NCI-H1092 treated with DMSO at 0.1 percent for 48 hours (cell line): Measurements from ENCODE around the gene CTNNA3.

Experiments
- DNase-seq: peaks from one replicate; lab custom pipeline; 2025; lab: John Stamatoyannopoulos, UW

Gene CTNNA3

GRCh38 chr10:66218289-66218688 lies 1477.7 kb downstream of the CTNNA3 start:
- no peak for DNase-seq

- DNase-seq, result no peak
These were observed 1480.1 kb downstream of the CTNNA3 start for GRCh38 chr10:66215920-66216319.

DNA sequence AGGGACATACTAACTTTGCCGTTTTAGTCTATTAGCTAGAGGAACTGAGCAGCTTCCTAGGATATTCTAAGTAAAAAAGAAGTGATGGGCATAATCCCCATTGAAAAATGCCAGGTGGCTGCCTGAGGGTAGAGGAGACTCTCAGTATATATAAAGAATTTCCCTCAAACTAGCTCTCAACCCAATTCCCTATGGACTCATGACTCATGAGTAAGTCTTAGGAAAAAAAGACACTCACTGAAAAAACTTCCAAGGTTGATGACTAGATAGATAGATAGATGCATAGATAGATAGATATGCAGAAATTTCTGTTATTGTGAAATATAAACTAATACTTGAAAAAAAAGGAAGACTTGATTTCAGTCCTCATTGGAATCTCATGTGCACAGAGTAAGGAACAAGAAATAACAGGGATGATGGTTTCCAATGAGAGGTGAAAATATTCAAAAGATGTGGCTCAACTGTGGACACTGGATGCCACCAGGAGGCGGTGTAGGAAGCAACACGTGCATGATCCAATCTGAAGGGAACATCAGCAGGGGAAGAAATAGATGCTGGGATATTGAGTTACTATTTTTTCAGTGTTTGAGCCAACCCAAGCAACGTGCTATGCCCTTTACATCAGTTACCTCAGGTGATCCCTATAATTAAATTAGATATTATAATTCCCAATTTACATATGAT lies 1481.1 kb downstream of the CTNNA3 start:
- DNase-seq, result no peak

DNA sequence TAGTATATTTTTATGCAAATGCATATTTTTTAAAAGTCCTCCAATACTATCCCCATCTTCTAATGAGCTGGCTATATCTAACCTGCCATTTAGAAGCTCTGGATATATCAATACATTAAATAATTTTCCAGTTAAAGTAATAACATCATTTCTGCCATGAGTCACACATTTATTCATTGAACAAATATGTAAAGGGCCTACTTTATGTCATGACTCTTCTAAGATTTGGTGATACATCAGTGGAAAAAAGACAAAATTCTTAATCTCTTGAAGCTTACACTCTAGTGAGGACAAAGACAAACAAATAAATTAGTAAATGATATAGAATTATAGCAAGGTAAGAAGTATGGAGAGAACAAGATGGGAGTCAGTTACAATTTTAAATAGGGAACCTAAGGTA lies 1487.0 kb downstream of the CTNNA3 start:
- DNase-seq, result no peak

DNA sequence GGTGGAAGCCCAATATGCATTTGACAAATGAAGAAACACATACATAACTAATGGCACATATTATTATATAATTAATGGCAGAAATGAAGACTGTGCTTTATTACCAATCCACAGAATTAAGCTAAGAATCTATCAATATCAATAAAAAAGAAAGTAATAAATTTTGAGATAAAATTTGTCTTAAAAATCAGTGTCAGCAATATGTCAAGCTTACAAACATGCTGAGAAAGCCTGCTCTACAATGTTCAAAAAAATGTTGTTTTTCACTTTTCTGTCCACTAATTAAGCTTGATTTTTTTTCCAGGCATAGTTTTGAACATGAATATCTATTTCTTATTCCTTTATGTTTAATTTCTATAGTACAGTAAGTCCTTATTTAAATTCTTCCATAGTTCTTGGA lies 1491.2 kb downstream of the CTNNA3 start:
- no peak for DNase-seq

GRCh38 chr10:66202101-66202500 lies 1493.9 kb downstream of the CTNNA3 start:
- no peak for DNase-seq

DNA sequence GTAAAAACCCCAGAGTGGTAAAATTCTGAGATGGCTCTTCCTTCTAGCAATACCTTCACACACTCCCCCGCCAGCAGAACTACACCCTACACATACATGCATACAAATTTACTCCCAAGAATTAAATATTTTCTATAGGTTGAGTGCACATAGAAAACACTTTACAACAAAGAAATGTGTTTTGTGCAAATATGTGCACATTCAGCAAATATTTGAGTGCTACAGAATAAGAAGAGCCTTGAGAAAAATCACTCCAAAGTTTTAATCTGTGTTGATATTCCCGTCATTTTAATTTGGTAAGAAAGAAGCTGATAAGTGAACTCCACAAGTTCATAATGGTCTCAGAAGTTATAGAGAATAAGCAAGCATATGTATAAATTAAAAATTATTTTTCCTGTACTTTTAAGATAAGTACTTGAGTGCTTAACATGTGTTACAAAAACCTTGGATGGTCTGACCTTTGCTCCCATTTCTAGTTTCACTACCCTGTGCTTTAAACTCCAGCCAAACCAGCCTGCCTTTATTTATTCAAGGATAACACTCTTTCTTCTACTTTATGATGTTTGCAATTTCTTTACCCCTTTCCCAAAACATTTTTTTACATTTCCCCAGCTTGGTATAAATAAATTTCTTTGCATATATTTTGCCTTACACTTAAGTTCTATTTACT lies 1503.7 kb downstream of the CTNNA3 start:
- DNase-seq, result no peak

DNA sequence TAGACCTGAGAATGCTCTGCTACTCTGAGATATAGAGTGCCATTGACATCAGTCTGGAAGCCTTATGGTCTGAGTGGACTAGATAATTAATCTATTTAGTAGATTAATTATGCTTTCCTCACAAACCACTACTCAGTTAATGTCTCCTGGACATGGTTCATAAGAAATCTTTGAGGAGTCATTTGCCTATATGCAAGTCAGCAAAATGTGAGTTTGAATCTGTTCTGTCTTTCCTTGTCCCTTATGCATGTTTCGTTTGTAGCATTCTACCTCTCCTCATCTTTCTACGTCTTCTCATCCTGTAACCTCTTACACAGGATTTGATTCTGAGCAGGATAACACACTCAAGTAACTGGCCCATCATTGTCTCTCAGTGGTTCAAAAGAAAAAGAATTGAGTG lies 1505.6 kb downstream of the CTNNA3 start:
- DNase-seq, result no peak

GRCh38 chr10:66189271-66189670 lies 1506.7 kb downstream of the CTNNA3 start:
- DNase-seq, result no peak

DNA sequence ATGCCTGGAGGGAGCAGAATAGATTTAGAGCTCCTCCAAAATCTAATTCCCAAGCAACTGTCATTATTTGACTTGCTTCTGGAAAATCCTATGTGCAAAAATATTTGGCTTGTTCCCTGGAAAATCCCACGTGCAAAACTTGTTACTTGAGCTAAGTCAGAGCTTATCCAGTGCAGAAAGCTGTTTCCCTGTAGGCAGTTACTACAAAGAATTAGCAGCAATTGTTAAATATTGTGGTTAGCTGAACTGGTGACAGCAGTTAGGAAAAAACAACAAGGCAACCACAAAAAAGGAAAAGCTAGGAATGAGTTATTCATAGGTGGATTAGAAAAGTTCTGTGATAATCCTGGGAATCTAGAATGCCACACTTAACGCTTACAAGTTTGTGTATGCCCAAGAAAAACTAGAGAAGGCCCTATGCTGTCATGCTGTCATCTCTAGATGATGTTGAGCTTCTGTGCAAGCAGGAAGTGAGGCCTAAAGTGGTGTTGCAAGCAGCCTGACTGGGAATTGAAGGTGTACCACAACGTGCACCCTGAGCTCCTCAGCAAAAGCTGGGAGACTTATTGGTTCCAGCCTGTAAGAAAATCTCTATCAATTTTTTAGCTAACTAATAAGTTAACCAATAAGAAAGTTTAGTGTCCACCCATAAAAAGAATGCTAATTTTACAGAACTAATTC lies 1508.8 kb downstream of the CTNNA3 start:
- no peak for DNase-seq

- DNase-seq, result no peak
These were observed 1513.0 kb downstream of the CTNNA3 start for GRCh38 chr10:66183028-66183427.

DNA sequence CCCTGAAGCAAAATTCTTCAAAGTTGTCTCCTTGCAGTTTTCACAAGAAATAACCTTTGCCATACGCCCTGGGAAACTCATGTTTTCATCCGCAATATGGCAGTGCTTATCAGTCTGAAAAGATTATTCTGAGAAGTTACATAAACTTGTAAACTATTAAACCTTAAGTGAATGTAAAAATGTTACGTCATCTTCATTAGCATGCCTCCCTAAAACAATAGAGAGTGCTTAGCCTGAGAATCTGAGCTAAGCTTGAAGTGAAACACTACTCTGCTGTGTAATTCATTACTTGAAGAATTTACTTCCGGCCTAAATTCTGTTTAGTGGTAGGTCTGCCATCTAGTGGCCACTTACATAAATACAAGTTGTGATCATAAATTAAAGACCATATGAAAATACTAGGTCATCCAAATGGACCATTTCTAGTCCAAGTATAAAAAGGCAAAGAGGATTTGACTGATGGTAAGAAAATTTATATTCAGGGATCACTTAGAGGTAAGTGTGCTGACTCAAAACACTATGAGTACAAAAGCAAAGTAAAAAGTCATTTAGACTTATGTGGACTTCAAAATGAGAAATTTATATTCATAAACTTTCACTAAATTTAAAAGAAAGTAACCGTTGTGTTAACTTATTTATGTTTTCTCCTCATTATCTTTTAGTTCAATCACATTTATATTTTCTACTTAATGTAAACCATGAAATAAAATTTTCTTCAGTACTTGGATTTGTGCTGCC lies 1515.2 kb downstream of the CTNNA3 start:
- peak; percentile 19 for DNase-seq

DNA sequence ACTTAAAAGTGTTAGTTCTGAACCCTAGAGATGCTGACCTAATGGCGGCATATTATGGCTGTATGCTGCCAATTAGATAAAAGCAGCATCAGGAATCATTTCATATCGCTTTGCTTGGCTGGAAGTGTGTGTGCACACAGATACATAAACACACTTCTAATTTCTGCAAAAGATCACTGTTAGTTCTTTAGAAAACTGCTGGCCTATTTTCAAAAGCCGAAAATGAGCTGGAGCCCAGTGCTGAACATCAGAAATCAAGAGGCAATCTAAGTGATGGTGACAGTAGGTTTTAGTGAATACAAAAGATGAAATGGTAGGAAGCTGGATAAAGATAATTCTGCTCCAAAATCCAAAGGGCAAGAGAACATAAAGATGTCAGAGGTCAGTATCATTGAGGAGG lies 1516.0 kb downstream of the CTNNA3 start:
- DNase-seq, result no peak

GRCh38 chr10:66176772-66177171 lies 1519.2 kb downstream of the CTNNA3 start:
- no peak for DNase-seq

GRCh38 chr10:66167816-66168215 lies 1528.2 kb downstream of the CTNNA3 start:
- DNase-seq, result no peak

DNA sequence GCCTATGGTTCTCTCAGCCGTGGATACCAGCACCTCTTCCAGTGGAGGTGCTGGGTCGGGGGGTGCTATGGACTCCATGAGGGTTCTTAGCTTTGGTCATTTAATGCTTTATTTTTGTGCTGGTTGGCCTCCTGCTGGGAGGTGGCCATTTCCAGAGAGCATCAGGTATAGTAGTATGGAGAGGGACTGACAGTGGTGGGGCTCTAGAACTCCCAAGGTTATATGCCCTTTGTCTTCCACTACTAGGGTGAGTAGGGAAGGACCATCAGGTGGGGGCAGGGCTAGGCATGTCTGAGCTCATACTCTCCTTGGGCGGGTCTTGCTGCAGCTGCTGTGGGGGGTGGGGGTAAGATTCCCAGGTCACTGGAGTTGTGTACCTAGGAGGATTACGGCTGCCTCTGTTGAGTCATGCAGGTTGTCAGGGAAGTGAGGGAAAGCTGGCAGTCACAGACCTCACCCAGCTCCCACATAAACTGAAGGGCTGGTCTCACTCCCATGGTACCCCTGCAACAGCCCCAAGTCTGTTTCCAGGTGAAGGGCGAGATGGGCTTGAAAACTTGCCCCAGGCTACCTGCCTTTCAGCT lies 1533.3 kb downstream of the CTNNA3 start:
- DNase-seq, result no peak

- no peak for DNase-seq
These were observed 1544.6 kb downstream of the CTNNA3 start for GRCh38 chr10:66151346-66151745.

DNA sequence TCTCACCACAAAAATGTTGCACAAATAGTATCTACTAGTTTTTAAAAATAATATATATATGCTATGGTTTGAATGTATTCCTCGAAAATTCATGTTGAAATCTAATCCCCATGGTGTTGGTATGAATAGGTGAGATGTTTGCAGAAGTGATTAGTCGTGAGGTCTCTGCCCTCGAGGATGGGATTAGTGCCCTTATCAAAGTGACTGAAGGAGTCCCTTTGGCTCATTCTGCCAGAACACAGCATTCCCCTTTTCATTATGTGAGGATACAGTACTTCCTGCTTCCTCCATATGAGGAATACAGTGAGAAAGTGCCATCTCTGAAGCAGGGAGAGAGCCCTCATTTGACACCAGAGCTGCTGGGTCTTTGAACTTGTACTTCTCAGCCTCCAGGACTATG lies 1547.7 kb downstream of the CTNNA3 start:
- DNase-seq, result no peak

- no peak for DNase-seq
These were observed 1552.0 kb downstream of the CTNNA3 start for GRCh38 chr10:66144016-66144415.

DNA sequence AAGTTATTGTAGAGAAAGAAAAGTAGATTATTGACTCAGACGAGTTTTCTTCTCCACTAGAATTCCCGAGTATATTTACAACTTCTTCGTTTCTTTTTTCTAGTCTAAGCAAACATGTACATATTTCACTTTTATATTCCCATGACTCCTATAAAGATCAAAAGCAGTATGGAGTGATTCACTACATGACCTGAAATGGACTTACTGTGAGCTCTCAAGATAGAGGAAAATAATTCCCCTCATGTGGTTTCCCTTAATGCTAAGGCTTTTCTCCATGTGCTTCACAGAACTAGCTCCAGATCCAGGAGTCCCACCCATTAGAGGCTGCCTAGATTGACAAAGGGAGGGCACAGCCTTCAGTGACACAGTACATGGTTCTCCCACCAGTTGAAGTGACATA lies 1593.2 kb downstream of the CTNNA3 start:
- DNase-seq, result no peak

- DNase-seq, result no peak
These were observed 1597.2 kb downstream of the CTNNA3 start for GRCh38 chr10:66098595-66099480.
